Measurements from ENCODE around the gene TEX13C.
"Not testable (repeated sequence)": the region's sequence is repeated elsewhere in the genome, so short reads cannot be mapped to it uniquely, and the experiment has no call there.

The TEX13C gene

GRCh38 chrX:125319646-125320521 lies at the start of gene TEX13C:
TSS of gene TEX13C (plus strand) at chrX:125319871. CDS start at chrX:125320120, 249 bp downstream.
- DNase-seq, result no peak

- DNase-seq, result no peak
Measured at GRCh38 chrX:125287282-125287681, 32.4 kb upstream of the TEX13C start.

GRCh38 chrX:125288343-125288742 lies 31.3 kb upstream of the TEX13C start:
- no peak for DNase-seq

DNA sequence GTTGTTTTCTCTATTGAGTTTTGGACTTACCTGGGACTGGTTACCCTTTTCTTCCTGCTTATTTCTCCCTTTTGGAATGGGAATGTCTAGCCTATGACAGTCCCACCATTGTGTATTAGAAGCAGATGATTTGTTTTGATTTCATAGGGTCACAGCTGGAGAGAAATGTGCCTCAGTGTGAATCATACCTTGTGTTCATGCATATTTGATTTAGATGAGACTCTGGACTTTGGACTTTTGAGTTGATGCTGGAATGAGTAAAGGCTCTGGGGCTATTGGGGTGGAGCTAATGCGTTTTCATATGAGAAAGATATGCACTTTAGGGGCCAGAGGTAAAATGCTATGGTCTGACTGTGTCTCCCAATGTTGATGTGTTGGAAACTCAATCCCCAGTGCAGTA lies 30.5 kb upstream of the TEX13C start:
- no peak for DNase-seq

DNA sequence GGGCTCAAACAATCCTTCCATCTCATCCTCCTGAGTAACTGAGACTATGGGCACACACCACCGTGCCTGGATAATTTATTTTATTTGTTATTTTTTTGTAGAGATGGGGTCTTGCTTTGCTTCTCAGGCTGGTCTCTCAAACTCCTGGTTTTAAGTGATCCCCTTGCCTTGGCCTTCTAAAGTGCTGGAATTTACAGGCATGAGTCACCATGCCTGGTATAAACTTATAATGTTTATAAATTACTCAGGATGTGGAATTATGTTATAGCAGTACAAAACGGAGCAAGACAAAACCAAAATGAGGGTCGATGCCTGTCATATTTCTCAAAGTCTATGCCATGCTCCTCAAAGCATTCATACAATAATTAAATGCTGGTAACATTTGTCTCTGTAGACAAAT lies 29.8 kb upstream of the TEX13C start:
- no peak for DNase-seq

GRCh38 chrX:125291124-125291523 lies 28.5 kb upstream of the TEX13C start:
- no peak for DNase-seq

DNA sequence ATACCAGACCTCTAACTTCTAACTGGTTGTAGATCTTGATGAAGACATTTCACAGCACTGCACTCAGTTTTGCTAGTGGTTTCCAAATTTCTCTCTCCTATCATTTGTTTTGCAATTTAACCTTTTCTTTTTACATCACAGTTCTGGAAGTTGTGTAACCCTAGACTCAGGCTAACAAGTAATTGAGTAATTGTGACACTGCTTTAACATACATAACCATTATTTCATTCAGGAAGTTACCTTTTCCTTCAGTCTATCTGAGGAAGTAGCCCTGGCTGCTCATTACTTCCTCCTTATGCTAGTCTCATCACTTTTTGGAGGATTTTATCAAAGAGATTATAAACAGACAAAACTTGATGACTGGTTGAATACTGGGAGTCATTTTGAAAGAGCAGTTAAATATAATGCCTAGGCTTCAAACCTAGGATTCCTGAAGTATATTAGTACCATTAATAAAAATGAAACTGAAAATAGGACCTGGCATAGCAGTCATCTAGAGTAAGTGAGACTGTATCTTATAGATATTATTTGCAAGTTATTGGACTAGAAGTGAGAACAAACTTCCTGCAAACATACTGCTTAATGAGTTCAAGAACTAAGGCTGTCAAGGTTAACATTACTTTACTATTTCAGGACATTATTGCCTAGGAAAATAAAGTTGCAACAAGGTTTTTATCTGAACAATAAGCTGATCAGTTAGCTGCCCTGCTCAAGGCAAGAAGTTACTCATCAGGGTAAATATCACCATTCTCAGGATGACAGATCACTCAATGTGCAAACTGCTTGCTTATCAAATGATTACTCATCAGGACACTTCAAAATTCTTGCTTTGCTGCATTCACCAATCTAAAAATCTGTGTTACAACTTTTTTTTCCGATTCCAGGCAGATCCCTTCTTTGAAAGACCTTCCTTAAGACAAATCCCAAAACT lies 25.6 kb upstream of the TEX13C start:
- no peak for DNase-seq

DNA sequence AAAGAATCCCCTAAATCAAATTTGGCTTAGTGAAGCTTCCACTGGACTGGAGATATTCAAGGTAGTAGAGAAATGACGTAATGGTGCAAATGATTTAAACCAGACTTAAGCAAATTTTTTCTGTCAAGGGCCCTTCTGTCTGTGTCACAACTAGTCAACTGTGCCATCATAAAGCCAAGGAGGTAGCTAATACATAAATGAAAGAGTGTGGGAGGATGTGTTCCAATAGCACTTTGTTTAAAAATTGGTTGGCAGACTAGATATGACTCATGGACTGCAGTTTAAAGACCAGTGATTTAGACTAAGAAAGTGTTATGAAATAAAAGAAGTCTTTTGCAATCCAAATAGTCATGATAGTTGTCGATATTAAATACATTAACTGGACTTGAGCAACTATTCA lies 24.3 kb upstream of the TEX13C start:
- DNase-seq, result no peak

- DNase-seq, result no peak
Measured at GRCh38 chrX:125298871-125299270, 20.8 kb upstream of the TEX13C start.

GRCh38 chrX:125306335-125306866 lies 13.3 kb upstream of the TEX13C start:
- DNase-seq, result no peak

DNA sequence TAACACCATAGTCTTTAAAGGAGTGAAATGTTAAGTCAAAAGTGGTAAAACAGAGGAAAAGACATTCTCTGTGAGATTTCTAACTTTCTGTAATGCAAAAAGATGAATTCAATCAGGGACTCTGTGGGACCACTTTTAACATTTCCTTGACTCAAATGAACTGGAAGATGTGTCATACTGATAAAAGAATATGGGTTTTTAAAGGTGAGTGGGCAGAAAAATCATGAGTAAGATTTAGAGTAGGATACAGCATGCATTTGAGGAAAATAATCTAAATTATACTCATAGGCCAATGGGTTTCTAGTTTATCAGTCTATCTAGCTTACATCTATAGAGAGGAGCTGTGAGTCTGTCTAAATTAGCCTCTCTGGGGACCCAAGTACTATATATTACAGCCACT lies 11.0 kb upstream of the TEX13C start:
- DNase-seq, result no peak

DNA sequence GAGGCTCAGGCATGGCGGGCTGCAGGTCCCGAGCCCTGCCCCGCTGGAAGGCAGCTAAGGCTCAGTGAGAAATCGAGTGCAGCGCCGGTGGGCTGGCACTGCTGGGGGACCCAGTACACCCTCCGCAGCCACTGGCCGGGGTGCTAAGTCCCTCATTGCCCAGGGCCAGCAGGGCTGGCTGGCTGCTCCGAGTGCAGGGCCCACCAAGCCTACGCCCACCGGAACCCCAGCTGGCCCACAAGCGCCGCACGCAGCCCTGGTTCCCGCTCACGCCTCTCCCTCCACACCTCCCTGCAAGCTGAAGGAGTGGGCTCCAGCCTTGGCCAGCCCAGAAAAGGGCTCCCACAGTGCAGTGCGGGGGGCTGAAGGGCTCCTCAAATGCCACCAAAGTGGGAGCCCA lies 505 bp upstream of the TEX13C start:
- not testable (repeated sequence) for DNase-seq

DNA sequence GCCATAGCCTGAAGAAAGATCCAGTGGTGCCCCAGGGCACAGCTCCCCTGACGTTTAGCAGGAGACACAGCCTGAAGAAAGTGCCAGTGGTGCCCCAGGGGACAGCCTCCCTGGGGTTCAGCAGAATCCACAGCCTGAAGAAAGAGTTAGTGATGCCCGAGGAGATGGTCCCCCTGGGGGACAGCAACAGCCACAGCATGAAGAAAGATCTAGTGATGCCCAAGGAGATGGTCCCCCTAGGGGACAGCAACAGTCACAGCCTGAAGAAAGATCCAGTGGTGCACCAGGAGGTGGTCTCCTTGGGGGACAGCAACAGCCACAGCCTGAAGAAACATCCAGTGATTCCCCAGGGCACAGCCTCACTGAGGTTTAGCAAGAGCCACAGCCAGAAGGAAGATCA lies 2.8 kb downstream of the TEX13C start:
- no peak for DNase-seq

GRCh38 chrX:125326599-125326998 lies 6.9 kb downstream of the TEX13C start:
- DNase-seq, result no peak

DNA sequence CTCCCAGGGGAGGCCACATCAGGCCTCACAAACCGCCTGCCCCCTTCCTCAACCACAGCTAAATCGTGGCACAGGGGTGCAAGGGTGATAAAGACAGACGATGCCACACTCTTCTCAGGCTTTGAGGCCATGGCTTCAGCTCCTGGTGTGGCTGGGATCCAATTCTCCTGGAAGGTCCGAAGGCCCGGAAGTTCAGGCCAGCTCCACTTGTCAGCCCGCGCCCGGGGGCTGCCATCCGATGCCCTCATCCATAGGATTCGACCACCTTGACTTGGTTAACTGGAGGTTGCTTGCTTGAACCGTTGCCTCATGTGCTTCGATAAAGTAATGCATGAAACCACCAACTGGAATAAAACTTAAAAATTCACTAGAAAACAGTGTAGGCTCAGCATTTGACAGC lies 8.2 kb downstream of the TEX13C start:
- DNase-seq, result no peak

DNA sequence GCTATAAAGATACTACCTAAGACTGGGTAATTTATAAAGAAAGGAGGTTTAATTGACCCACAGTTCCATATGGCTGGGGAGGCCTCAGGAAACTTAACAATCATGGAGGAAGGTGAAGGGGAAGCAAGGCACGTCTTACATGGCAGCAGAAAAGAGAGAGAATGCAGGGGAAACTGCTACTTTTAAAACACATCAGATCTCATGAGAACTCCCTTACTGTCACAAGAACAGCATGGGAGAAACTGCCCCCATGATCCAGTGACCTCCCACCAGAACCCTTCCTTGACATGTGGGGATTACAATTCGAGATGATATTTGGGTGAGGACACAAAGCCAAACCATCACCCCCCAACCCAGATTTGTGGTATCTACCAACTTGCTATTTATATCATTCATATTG lies 13.9 kb downstream of the TEX13C start:
- DNase-seq, result no peak

DNA sequence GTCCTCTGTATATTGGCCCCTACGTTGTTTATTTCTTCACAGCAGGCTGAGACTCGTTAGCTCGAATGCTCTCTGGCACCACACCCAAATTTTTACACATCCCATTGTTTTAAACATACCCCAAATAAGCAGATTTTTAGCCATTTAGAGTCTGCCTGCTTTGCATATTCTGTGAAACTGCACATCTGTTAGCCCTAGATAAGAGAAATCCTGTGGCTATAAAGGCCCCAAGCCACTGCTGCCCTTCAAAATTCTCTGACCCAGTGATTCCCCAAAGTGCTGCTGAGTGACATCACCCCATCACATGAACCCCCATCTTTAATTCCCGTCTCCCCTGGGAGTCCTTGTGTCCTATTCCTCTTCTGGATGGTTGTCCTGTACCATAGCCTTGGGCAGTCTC lies 20.8 kb downstream of the TEX13C start:
- no peak for DNase-seq

- DNase-seq, result no peak
Measured at GRCh38 chrX:125374169-125374568, 54.5 kb downstream of the TEX13C start.

Measured in NCI-H510A treated with DMSO at 0.1 percent for 48 hours (cell line).